Measurements from ENCODE around the gene RC3H2. TPM values are rescaled to one million over a fixed set of nuclear protein-coding genes. Genes with fewer than 3 reads are reported as not detected.

The RC3H2 gene
- total and polyA plus RNA-seq, 10 of the 15 experiments (the other 5 are each of a cell fraction or from before 2014, with no cell fraction given): 7.2 to 25.5 (median 16.1) TPM

DNA sequence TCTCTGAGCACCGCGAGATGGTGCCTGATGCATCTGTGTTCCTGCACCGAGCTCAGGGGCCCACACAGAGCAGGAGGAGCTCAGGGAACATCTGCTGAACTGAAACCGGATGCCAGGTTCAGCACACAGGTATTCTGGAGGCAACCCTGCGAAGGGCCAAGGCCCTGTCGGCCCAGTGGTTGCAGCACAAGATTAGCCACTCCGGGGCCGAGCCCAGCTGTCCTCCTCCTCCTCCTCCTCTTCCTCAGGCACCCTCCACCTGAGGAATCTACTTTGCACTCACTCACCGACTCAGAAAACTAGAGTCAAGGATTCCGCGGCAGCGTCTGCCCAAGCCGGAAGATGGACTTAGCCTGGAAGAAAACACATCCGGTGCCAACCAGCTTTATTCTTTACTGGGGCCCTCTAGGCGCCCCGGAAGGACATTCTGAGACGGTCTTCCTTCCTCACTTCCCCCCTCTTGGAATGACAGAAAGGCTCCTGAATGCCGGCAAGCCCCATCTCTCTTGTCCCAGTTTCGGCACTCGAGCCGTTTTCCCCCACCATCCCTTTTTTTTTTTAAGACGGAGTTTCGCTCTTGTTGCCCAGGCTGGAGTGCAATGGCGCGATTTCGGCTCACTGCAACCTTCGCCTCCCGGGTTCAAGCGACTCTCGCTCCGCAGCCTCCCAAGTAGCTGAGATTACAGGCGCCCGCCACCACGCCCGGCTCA lies 8.0 kb upstream of the RC3H2 start, which contains the start of gene ZBTB6:
ZBTB6 (minus strand) TSS at position 360 of the 710 bp plus-strand sequence. CDS start 1,251 bp downstream, outside the sequence.
- peak within 1 kb of the TSS; percentile 73 for H3K9ac ChIP-seq (ENCODE audit: control insufficient read depth, insufficient read depth, low read length)
- peak within 1 kb of the TSS; percentile 91 for H3K4me2 ChIP-seq (ENCODE audit: control insufficient read depth, insufficient read depth)
- ChIA-PET RAD21 (ENCODE audit: unreplicated experiment) (interaction anchor here (0.5 to 2.7 kb wide), 15 partner anchors 10 to 1354 kb away, joined by 3 to 22 read pairs (median 4); partner anchors contain the start of genes PDCL, RABGAP1 and ZBTB26), POLR2A (interaction anchor here (0.6 to 3.3 kb wide), 13 partner anchors 10 to 648 kb away, joined by 3 to 45 read pairs (median 6); partner anchors contain the start of genes MRRF, RABGAP1, RBM18 and RC3H2), CTCF (interaction anchor here (0.7 to 2.0 kb wide), 17 partner anchors 11 to 472 kb away, joined by 3 to 17 read pairs (median 4); partner anchors contain the start of genes RABGAP1 and ZBTB26), SMC1A (ENCODE audit: uncharacterized antibody, unreplicated experiment) (interaction anchor here (0.6 to 3.5 kb wide), 11 partner anchors 10 to 163 kb away, joined by 3 to 25 read pairs (median 7); partner anchors contain the start of genes RABGAP1, RC3H2 and ZBTB26)
- in situ Hi-C loops (cut with MboI): loop anchor here (25.0 kb wide), 1 partner anchor 1949 kb away; the partner anchor contains the start of genes ARPC5L, RPL35 and WDR38
- H3K79me2 ChIP-seq (ENCODE audit: control insufficient read depth, insufficient read depth, low read length): peaks cover 21% of the 10 kb centered on the region
- H3K4me1 ChIP-seq (ENCODE audit: control insufficient read depth, insufficient read depth, low read length): peaks cover 4% of the 10 kb centered on the region; the same call in 1 of the 2 replicates
- FAIRE-seq (peak; percentile 96), ATAC-seq (peak; percentile 98), DNase-seq (ENCODE audit: low read depth, low spot score) (peak; percentile 84)
- H3K9me3 ChIP-seq (replicated peaks; ENCODE audit: control insufficient read depth, insufficient read depth, low read length): no peaks in the 10 kb centered on the region
- H3K4me3 ChIP-seq: peak within 1 kb of the TSS; percentile 78
- H4K20me1 ChIP-seq (ENCODE audit: control insufficient read depth, insufficient read depth): no peaks in the 10 kb centered on the region
- peak within 1 kb of the TSS; percentile 87 for H3K27ac ChIP-seq (ENCODE audit: control insufficient read depth, insufficient read depth)
- peaks cover 0 to 10% of the 10 kb centered on the region in 2 experiments; a peak in 3 of 4 replicates for H3K36me3 ChIP-seq (ENCODE audit: control insufficient read depth in 2 of 2, insufficient read depth in 2 of 2, low read length in 1 of 2)
- 1% methylated on average over 33 of the region's 35 CpGs for WGBS (ENCODE audit: insufficient coverage, insufficient replicate concordance, low lambda C conversion rate, missing lambda C conversion rate)
- no TSS peak for BruUV-seq (replicated peaks)
- H3K27me3 ChIP-seq (replicated peaks in 1 of 2; ENCODE audit: control insufficient read depth in 2 of 2, insufficient read depth in 2 of 2, low read length in 1 of 2): no peaks in the 10 kb centered on the region
- intact Hi-C loops (cut with micrococcal nuclease; ENCODE audit: unreplicated experiment): loop anchor here (1.0 to 5.0 kb wide), 3 partner anchors 8 to 79 kb away; partner anchors contain the start of genes RC3H2 and ZBTB26
- peak within 1 kb of the TSS; percentile 72 for H2AFZ ChIP-seq (ENCODE audit: control insufficient read depth, low read depth, low read length)
- TF ChIP-seq MTA3 (IDR thresholded peaks at IDR 0.05; ENCODE audit: borderline replicate concordance, low read length) (peak; percentile 56; the same call in 1 of the 2 replicates), YBX1 (IDR thresholded peaks at IDR 0.05) (no peak), KLF5 (IDR thresholded peaks at IDR 0.05; ENCODE audit: partially characterized antibody) (peak; percentile 21), GATAD2B (conservative IDR thresholded peaks at IDR 0.05; ENCODE audit: low read depth) (peak; percentile 85; the same call in 1 of the 2 replicates), SUPT20H (IDR thresholded peaks at IDR 0.05; ENCODE audit: borderline replicate concordance, control insufficient read depth, low read depth, low read length) (no peak), ZSCAN29 (IDR thresholded peaks at IDR 0.05) (no peak), MYC (IDR thresholded peaks at IDR 0.05; ENCODE audit: insufficient read depth, insufficient read length, insufficient replicate concordance, low read length, severe bottlenecking) (peak; percentile 49), ZBTB11 (CRISPR knock-in tag; IDR thresholded peaks at IDR 0.05) (peak; percentile 61), DPF2 (IDR thresholded peaks at IDR 0.05) (peak; percentile 32; the same call in 1 of the 2 replicates), EED (IDR thresholded peaks at IDR 0.05; ENCODE audit: low read depth) (peak; percentile 41), RB1 (IDR thresholded peaks at IDR 0.05; ENCODE audit: borderline replicate concordance) (0 out of 2 replicates have a peak, but pooled peaks have one; percentile 66), NBN (IDR thresholded peaks at IDR 0.05) (peak; percentile 79), POLR2AphosphoS2 (IDR thresholded peaks at IDR 0.05; ENCODE audit: low read depth, low read length) (peak; percentile 60; the same call in 1 of the 2 replicates), MEF2B (IDR thresholded peaks at IDR 0.05; ENCODE audit: partially characterized antibody, poor library complexity, severe bottlenecking) (no peak), ZNF217 (IDR thresholded peaks at IDR 0.05) (no peak), RUNX3 (IDR thresholded peaks at IDR 0.05; ENCODE audit: low read length) (peak; percentile 47; the same call in 1 of the 2 replicates), STAT3 (IDR thresholded peaks at IDR 0.05; ENCODE audit: low read depth, low read length) (no peak), HCFC1 (IDR thresholded peaks at IDR 0.05; ENCODE audit: low read length) (peak; percentile 63), NFXL1 (IDR thresholded peaks at IDR 0.05; ENCODE audit: borderline replicate concordance) (no peak), PAX5 (IDR thresholded peaks at IDR 0.05; ENCODE audit: borderline replicate concordance, low read depth, low read length) (peak; percentile 32; the same call in 1 of the 2 replicates), BHLHE40 (IDR thresholded peaks at IDR 0.05; ENCODE audit: borderline replicate concordance in 1 of 2, low read depth in 2 of 2, low read length in 1 of 2) (no peak)
